HCT116 (cell line): ENCODE measurements around the gene ZFHX3. TPM values are rescaled to one million over a fixed set of nuclear protein-coding genes. Genes with fewer than 3 reads are reported as not detected.

ENCODE experiments used
- ATAC-seq: fragments of 200-7000 bp; cut with Tn5 transposase; 2 replicates; pipeline ENCODE4 v1.9.1; 2020; ENCODE audit warnings: mild to moderate bottlenecking, moderate library complexity
- BruUV-seq: library from RNA; stranded (reverse); fragments of 400-500 nt; replicated peaks from 2 replicates; lab custom pipeline; 2021; lab: Mats Ljungman, UMichigan
- CTCF ChIA-PET: fragments of 300-600 bp; sonication (Branson Sonifier 250); formaldehyde crosslinking; loops from one replicate; lab custom pipeline; 2021; ENCODE audit warnings: antibody characterized with exemption; lab: Charles Lee
- POLR2A ChIA-PET: fragments of 300-600, 350-600 bp; sonication (Branson Sonifier 250); formaldehyde crosslinking; loops from one replicate; lab custom pipeline; 2021; ENCODE audit warnings: antibody characterized with exemption; lab: Charles Lee
- RAD21 ChIA-PET, 2 experiments: fragments of 300-600 bp; sonication (Branson Sonifier 250); formaldehyde crosslinking; loops; one replicate each; lab custom pipeline; 2023; ENCODE audit warnings: low total read pairs in 2 of 2; ENCODE audit not compliant: uncharacterized antibody in 2 of 2, unreplicated experiment in 2 of 2, low non-redundant PET in 1 of 2; lab: Charles Lee
- DNase-seq: peaks from one replicate; pipeline ENCODE4 v3.0.0-alpha.2; 2010; ENCODE audit warnings: low read depth, low spot score
- H2AFZ ChIP-seq: fragments of 200-600 bp; shearing (Covaris generic), sonication (generic); 2 replicates; pipeline ENCODE4 v1.6.1; 2017; ENCODE audit warnings: low read depth, mixed run types, mixed read lengths, antibody characterized with exemption, low read length; ENCODE audit not compliant: poor library complexity, severe bottlenecking
- H3K27ac ChIP-seq: 2 replicates; pipeline ENCODE4 v1.5.1; 2012; ENCODE audit warnings: low read depth, low read length
- H3K27me3 ChIP-seq: fragments of 200-600 bp; sonication (generic); 2 replicates; pipeline ENCODE4 v1.6.1; 2016; ENCODE audit warnings: mixed run types, low read length, mixed read lengths; ENCODE audit not compliant: insufficient read depth
- H3K36me3 ChIP-seq, 2 experiments: fragments of 200-500 bp in 1 of 2; fragments of 200-600 bp in 1 of 2; sonication (Bioruptor generic) in 1 of 2; sonication (generic) in 1 of 2; 2 replicates each; pipeline versions ENCODE4 v1.5.1 to v1.6.1; 2014 to 2016; ENCODE audit warnings: low read length in 2 of 2, inconsistent platforms in 1 of 2, mixed read lengths in 1 of 2, mixed run types in 1 of 2; ENCODE audit not compliant: insufficient read depth in 2 of 2, control insufficient read depth in 1 of 2
- H3K4me1 ChIP-seq, 2 experiments: fragments of 200-600 bp in 1 of 2; sonication (generic) in 1 of 2; 2 replicates each; pipeline versions ENCODE4 v1.5.1 to v1.6.1; 2012 to 2017; ENCODE audit warnings: low read length in 2 of 2, inconsistent platforms in 1 of 2, mild to moderate bottlenecking in 1 of 2, mixed read lengths in 1 of 2, mixed run types in 1 of 2, moderate library complexity in 1 of 2; ENCODE audit not compliant: insufficient read depth in 2 of 2, control insufficient read depth in 1 of 2
- H3K4me2 ChIP-seq: fragments of 200-600 bp; sonication (generic); 2 replicates; pipeline ENCODE4 v1.6.1; 2017; ENCODE audit warnings: mixed run types, low read length, mixed read lengths
- H3K4me3 ChIP-seq, 2 experiments: fragments of 200-600 bp in 1 of 2; sonication (generic) in 1 of 2; replicated peaks in 1 of 2; 2 replicates each; pipeline ENCODE4 v1.5.1; 2011 to 2016; ENCODE audit warnings: low read length in 2 of 2, control low read depth in 1 of 2, low read depth in 1 of 2, mild to moderate bottlenecking in 1 of 2, mixed read lengths in 1 of 2, mixed run types in 1 of 2
- H3K79me2 ChIP-seq: fragments of 200-600 bp; sonication (generic); 2 replicates; pipeline ENCODE4 v1.6.1; 2017; ENCODE audit warnings: mild to moderate bottlenecking, mixed run types, low read length, moderate library complexity, mixed read lengths; ENCODE audit not compliant: insufficient read depth
- H3K9ac ChIP-seq: fragments of 200-600 bp; sonication (generic); 2 replicates; pipeline ENCODE4 v1.6.1; 2016; ENCODE audit warnings: low read length, mixed read lengths
- H3K9me2 ChIP-seq: fragments of 200-600 bp; sonication (generic), shearing (Covaris generic); 2 replicates; pipeline ENCODE4 v1.6.1; 2017; ENCODE audit warnings: mixed run types, mild to moderate bottlenecking, moderate library complexity; ENCODE audit not compliant: insufficient read depth
- H3K9me3 ChIP-seq, 2 experiments: fragments of 200-500 bp in 1 of 2; fragments of 200-600 bp in 1 of 2; sonication (Bioruptor generic) in 1 of 2; sonication (generic) in 1 of 2; 2 replicates each; pipeline ENCODE4 v1.6.1; 2014 to 2017; ENCODE audit warnings: low read length in 2 of 2, mixed read lengths in 2 of 2, inconsistent platforms in 1 of 2, low read depth in 1 of 2, mild to moderate bottlenecking in 1 of 2, mixed run types in 1 of 2, moderate library complexity in 1 of 2; ENCODE audit not compliant: control insufficient read depth in 1 of 2, insufficient read depth in 1 of 2
- H4K20me1 ChIP-seq: fragments of 200-600 bp; sonication (generic), shearing (Covaris generic); 2 replicates; pipeline ENCODE4 v1.6.1; 2017; ENCODE audit warnings: mixed run types, mild to moderate bottlenecking, moderate library complexity; ENCODE audit not compliant: insufficient read depth
- EZH2phosphoT487 ChIP-seq: fragments of 200-600 bp; IDR thresholded peaks from 2 replicates; pipeline ENCODE4 v1.6.1; 2018; ENCODE audit warnings: antibody characterized with exemption, borderline replicate concordance
- ZNF274 ChIP-seq: fragments of 200-500 bp; sonication (Bioruptor generic); IDR thresholded peaks from 2 replicates; pipeline ENCODE4 v1.6.1; 2014; ENCODE audit warnings: mild to moderate bottlenecking, low read depth, low read length, inconsistent platforms
- intact Hi-C: fragments of 100-400 bp; cut with micrococcal nuclease; formaldehyde crosslinking; loops from 2 replicates; pipeline ENCODE4 v1.10.0; 2022
- total RNA-seq: library from RNA; stranded (reverse); gene quantifications from one replicate; pipeline ENCODE4 v1.2.1, GENCODE V29; 2021; ENCODE audit not compliant: unreplicated experiment
- TF ChIP-seq, protein P1 (sequence below): IDR thresholded peaks from 2 replicates; pipeline ENCODE4 v1.6.1; 2012; ENCODE audit warnings: low read depth
- TF ChIP-seq, protein P2 (sequence below): IDR thresholded peaks from 2 replicates; pipeline ENCODE4 v1.6.1; 2011; ENCODE audit warnings: mild to moderate bottlenecking, low read length, moderate library complexity; ENCODE audit not compliant: insufficient replicate concordance; ENCODE audit errors: extremely low read depth

The ZFHX3 gene
- total RNA-seq, 1 experiment from 2014 or later = 6.3 TPM

DNA sequence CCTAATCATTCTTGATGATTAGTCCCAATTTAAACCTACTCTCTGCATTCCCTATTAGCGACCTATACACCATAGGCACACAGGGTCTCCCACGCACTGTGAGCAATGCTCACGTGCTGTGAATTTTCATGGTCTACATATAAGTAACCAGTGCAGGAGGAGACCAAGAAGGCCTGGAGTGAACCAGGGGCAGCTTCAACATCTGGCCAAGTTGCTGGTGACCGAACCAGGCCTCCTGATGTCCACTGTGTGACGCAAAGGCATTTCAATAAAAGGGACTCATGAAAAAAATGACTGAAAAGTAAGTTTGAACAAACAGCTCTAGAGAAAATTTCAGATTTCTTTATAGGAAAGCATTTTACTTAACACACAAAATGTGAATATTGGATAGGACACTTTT is 107.0 kb downstream of the ZFHX3 start:
- H3K9ac ChIP-seq = no peak overlapping the region
- H3K4me3 ChIP-seq = no peak overlapping the region
- H3K4me1 ChIP-seq = peaks cover 3 to 25% of the 10 kb centered on the region in 2 experiments; a peak in 3 of 4 replicates
- no peak overlapping the region for H2AFZ ChIP-seq
- no peaks in the 10 kb centered on the region for H3K36me3 ChIP-seq
- ChIA-PET CTCF (no interaction called here), POLR2A (no interaction called here), RAD21 (no interaction called here)
- no peaks in the 10 kb centered on the region for H3K9me2 ChIP-seq
- BruUV-seq = no TSS peak
- peaks cover 6% of the 10 kb centered on the region; the same call in 1 of the 2 replicates for H3K79me2 ChIP-seq
- H3K27ac ChIP-seq = no peak overlapping the region
- intact Hi-C loops = no loop called here
- no peak for TF ChIP-seq EZH2phosphoT487
- no peak for TF ChIP-seq ZNF274
- TF ChIP-seq, protein P1, sequence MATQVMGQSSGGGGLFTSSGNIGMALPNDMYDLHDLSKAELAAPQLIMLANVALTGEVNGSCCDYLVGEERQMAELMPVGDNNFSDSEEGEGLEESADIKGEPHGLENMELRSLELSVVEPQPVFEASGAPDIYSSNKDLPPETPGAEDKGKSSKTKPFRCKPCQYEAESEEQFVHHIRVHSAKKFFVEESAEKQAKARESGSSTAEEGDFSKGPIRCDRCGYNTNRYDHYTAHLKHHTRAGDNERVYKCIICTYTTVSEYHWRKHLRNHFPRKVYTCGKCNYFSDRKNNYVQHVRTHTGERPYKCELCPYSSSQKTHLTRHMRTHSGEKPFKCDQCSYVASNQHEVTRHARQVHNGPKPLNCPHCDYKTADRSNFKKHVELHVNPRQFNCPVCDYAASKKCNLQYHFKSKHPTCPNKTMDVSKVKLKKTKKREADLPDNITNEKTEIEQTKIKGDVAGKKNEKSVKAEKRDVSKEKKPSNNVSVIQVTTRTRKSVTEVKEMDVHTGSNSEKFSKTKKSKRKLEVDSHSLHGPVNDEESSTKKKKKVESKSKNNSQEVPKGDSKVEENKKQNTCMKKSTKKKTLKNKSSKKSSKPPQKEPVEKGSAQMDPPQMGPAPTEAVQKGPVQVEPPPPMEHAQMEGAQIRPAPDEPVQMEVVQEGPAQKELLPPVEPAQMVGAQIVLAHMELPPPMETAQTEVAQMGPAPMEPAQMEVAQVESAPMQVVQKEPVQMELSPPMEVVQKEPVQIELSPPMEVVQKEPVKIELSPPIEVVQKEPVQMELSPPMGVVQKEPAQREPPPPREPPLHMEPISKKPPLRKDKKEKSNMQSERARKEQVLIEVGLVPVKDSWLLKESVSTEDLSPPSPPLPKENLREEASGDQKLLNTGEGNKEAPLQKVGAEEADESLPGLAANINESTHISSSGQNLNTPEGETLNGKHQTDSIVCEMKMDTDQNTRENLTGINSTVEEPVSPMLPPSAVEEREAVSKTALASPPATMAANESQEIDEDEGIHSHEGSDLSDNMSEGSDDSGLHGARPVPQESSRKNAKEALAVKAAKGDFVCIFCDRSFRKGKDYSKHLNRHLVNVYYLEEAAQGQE = no peak
- TF ChIP-seq, protein P2, sequence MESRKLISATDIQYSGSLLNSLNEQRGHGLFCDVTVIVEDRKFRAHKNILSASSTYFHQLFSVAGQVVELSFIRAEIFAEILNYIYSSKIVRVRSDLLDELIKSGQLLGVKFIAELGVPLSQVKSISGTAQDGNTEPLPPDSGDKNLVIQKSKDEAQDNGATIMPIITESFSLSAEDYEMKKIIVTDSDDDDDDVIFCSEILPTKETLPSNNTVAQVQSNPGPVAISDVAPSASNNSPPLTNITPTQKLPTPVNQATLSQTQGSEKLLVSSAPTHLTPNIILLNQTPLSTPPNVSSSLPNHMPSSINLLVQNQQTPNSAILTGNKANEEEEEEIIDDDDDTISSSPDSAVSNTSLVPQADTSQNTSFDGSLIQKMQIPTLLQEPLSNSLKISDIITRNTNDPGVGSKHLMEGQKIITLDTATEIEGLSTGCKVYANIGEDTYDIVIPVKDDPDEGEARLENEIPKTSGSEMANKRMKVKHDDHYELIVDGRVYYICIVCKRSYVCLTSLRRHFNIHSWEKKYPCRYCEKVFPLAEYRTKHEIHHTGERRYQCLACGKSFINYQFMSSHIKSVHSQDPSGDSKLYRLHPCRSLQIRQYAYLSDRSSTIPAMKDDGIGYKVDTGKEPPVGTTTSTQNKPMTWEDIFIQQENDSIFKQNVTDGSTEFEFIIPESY = no peak
- H3K27me3 ChIP-seq = no peaks in the 10 kb centered on the region
- ATAC-seq (no peak), DNase-seq (no peak)
- H3K9me3 ChIP-seq = no peaks in the 10 kb centered on the region
- H3K4me2 ChIP-seq = no peak overlapping the region
- no peaks in the 10 kb centered on the region for H4K20me1 ChIP-seq
